Neural crest cell (in vitro differentiated cells): ENCODE data around the gene SETD6. TPM values are rescaled to one million over a fixed set of nuclear protein-coding genes. Genes with fewer than 3 reads are reported as not detected.
A peak's percentile ranks its signal among the peaks of the same experiment; 100 is the strongest.

Experiments used
- DNase-seq: peaks from one replicate; pipeline ENCODE4 v3.0.0; 2021; ENCODE audit warnings: low read depth, mixed read lengths, low spot score
- H3K27ac Mint-ChIP-seq: one replicate; pipeline ENCODE4 v1.8.0; 2021; ENCODE audit warnings: mild to moderate bottlenecking, mixed read lengths; ENCODE audit not compliant: unreplicated experiment
- H3K27me3 Mint-ChIP-seq: 2 replicates; pipeline ENCODE4 v1.8.0; 2021; ENCODE audit warnings: low read depth, mild to moderate bottlenecking, mixed read lengths
- H3K36me3 Mint-ChIP-seq: 2 replicates; pipeline ENCODE4 v1.8.0; 2021; ENCODE audit warnings: low read depth, mild to moderate bottlenecking, mixed read lengths
- H3K4me1 Mint-ChIP-seq: 2 replicates; pipeline ENCODE4 v1.8.0; 2021; ENCODE audit warnings: mixed read lengths
- H3K4me3 Mint-ChIP-seq: one replicate; pipeline ENCODE4 v1.8.0; 2021; ENCODE audit warnings: mild to moderate bottlenecking, mixed read lengths
- H3K9me3 Mint-ChIP-seq: 2 replicates; pipeline ENCODE4 v1.8.0; 2021; ENCODE audit warnings: mixed read lengths
- total RNA-seq: library from RNA; stranded (reverse); gene quantifications from 2 replicates; pipeline ENCODE4 v1.2.1, GENCODE V29; 2021
- TF ChIP-seq, protein P1 (sequence below): fragments of 200-600 bp; sonication (generic); conservative IDR thresholded peaks from 2 replicates; pipeline ENCODE4 v1.5.0; 2021; ENCODE audit warnings: antibody characterized with exemption, mild to moderate bottlenecking

Gene SETD6
- total RNA-seq, 1 donor from 2014 or later: 35.6 TPM

DNA sequence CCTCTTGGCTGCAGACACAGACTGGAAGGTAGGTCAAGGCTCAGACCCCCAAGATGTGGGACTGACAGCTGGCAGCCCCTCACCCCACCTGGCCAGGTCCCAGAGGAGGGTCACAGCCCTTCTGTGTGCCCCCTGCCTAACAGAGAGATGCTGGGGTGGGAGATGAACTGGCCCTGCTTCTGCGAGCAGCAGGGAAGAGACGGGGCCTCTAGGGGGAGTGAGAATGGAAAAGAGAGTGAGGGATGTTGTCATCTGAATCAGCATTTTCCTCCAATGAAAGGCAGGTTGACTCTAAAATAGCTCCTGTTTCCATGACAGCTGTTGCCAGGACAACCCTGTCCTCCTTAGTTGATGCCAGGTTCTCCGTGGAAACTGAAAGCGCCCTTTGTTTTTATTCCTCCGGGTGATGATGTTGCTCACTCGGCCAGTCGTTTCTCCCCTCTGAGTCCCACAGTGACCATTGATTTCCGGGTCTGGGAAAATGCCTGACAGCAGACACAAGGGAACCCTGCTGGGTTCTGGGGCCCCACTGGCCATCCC lies 20.3 kb upstream of the SETD6 start:
- Mint-ChIP-seq H3K27ac (peak overlapping the region; percentile 99), H3K27me3 (peaks cover 4% of the 10 kb centered on the region), H3K4me3 (peak overlapping the region; percentile 79), H3K9me3 (no peaks in the 10 kb centered on the region), H3K36me3 (no peaks in the 10 kb centered on the region), H3K4me1 (peaks cover 54% of the 10 kb centered on the region)
- TF ChIP-seq, protein P1, sequence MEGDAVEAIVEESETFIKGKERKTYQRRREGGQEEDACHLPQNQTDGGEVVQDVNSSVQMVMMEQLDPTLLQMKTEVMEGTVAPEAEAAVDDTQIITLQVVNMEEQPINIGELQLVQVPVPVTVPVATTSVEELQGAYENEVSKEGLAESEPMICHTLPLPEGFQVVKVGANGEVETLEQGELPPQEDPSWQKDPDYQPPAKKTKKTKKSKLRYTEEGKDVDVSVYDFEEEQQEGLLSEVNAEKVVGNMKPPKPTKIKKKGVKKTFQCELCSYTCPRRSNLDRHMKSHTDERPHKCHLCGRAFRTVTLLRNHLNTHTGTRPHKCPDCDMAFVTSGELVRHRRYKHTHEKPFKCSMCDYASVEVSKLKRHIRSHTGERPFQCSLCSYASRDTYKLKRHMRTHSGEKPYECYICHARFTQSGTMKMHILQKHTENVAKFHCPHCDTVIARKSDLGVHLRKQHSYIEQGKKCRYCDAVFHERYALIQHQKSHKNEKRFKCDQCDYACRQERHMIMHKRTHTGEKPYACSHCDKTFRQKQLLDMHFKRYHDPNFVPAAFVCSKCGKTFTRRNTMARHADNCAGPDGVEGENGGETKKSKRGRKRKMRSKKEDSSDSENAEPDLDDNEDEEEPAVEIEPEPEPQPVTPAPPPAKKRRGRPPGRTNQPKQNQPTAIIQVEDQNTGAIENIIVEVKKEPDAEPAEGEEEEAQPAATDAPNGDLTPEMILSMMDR: peak; percentile 64
- DNase-seq: peak; percentile 91

DNA sequence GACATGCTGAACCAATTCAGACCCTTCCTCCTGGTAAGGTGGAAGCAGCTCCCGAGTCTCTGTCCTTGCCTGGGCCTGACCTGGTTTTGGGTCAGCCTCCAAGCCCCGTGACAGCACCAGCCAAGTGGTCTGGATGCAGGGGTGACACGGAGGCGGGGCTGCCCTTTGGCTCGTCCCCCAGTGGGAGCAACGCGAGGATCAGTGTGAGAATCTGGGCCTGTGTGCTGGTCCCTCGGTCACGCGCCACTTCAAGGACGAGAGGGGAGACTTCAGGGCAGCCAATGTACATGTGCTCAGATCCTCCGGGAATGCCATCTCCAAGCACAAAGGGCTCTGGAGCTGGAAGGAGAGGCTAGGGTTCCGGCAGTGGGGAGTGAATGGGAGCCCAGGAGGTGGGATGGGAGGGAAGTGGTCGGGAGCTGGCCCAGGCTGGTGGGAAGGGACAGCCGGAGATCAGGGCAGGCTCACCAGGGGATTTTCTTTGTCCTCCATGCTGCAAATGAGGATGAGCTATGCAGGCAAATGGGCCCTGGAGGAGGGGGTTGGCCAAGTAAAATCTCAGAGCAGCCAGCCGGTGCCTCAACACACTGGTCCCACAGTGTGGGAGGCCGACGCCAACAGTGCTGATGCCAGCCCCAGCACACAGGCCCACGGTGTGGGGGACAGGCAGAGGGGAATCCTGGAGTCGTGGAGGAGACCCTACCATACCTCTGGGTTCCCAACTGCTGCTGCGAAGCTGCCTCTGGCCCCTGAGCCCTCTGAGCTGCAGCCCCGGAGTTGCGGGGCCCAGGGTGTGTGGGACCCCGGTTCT lies 19.6 kb upstream of the SETD6 start:
- DNase-seq: no peak
- Mint-ChIP-seq H3K27me3 (peaks cover 4% of the 10 kb centered on the region), H3K36me3 (no peaks in the 10 kb centered on the region), H3K27ac (peak overlapping the region; percentile 99), H3K9me3 (no peaks in the 10 kb centered on the region), H3K4me1 (peaks cover 61% of the 10 kb centered on the region), H3K4me3 (peak overlapping the region; percentile 79)
- TF ChIP-seq, protein P1: no peak

DNA sequence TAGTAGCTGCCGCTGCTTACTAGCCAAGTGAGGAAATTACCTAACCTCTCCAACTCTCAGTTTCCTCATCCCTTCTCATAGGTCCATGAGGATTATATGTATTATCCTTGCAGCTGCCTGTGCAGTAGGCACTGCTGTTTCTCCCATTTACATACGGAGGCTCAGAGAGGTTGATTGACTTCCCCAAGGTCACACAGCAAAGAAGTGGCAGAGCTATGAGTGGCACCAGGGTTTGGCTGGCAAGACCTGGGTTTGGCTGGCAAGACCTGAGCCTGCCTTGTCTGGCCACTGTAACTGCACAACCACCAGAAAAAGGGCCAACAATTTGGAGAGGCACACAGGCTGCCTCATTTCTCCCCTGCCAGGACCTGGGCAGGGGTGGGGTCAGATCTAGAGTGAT lies 17.8 kb upstream of the SETD6 start:
- H3K9me3 Mint-ChIP-seq: no peaks in the 10 kb centered on the region
- peak overlapping the region; percentile 31 for H3K4me3 Mint-ChIP-seq
- TF ChIP-seq, protein P1: no peak
- H3K27me3 Mint-ChIP-seq: peaks cover 4% of the 10 kb centered on the region
- H3K4me1 Mint-ChIP-seq: peaks cover 62% of the 10 kb centered on the region
- peak overlapping the region; percentile 88 for H3K27ac Mint-ChIP-seq
- no peak for DNase-seq
- H3K36me3 Mint-ChIP-seq: no peaks in the 10 kb centered on the region

DNA sequence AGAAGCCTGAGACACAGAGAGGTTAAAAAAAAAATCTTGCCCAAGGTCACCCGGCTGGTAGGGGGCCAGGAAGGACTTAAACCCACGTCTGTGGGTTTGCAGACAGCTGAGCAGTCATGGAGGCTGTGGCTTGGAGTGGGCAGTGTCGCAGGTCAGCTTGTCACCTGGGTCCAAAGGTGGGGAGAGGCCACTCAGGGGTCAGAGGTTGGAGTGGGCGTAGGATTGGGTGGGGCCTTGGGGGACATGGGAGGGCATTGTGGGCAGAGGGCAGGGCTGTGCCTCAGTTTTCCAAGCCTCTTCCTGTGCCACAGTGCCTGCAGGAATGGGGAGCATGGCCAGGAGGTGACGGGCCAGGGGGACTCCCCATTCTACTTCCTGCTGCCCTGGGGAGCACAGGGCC lies 17.4 kb upstream of the SETD6 start:
- Mint-ChIP-seq H3K27ac (peak overlapping the region; percentile 88), H3K4me1 (peaks cover 57% of the 10 kb centered on the region), H3K27me3 (peaks cover 4% of the 10 kb centered on the region), H3K36me3 (no peaks in the 10 kb centered on the region), H3K4me3 (peak overlapping the region; percentile 31), H3K9me3 (no peaks in the 10 kb centered on the region)
- TF ChIP-seq, protein P1: no peak
- DNase-seq: no peak

DNA sequence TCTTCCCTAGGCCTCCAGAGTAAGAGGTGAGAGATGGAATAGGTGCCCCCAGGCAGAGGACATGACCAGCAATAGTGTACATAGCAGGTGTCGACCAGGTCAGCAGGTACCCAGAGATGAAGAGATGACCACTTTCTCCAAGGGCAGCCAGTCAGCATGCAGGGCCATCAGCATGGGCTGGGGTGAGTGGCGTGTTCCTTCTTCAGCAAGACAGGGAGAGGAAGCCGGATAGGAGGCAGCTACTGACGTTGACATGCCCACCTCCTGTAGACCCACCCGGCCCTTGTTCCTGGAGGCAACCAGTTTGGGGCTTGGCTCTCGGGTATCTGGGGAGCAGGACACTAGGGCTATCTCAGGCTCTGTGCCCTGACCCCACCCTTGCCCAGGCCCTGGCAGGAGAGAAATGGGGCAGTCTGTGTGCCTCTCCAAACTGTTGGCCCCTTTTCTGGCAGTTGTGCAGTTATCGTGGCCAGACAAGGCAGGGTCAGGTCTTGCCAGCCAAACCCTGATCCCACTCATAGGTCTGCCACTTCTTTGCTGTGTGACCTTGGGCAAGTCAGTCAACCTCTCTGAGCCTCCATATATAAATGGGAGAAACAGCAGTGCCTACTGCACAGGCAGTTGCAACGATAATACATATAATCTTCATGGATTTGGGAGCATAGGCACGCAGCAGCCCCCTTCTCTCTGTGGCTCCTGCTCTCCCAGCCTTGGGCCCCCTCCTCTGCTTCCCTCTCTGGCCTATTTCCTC lies 16.8 kb upstream of the SETD6 start:
- Mint-ChIP-seq H3K27ac (peak overlapping the region; percentile 96), H3K4me1 (peaks cover 53% of the 10 kb centered on the region), H3K4me3 (peak overlapping the region; percentile 61), H3K36me3 (no peaks in the 10 kb centered on the region), H3K9me3 (no peaks in the 10 kb centered on the region), H3K27me3 (peaks cover 4% of the 10 kb centered on the region)
- no peak for DNase-seq
- TF ChIP-seq, protein P1: no peak
